SK-MEL-5 (cell line): ENCODE results near the gene COQ3. TPM values are rescaled to one million over a fixed set of nuclear protein-coding genes. Genes with fewer than 3 reads are reported as not detected.

Source experiments
- DNase-seq: peaks from one replicate; pipeline ENCODE4 v3.0.0-alpha.2; 2016; ENCODE audit warnings: low read depth, low spot score
- in situ Hi-C: cut with HindIII; loops from 2 replicates; pipeline ENCODE4 v1.10.0; 2016; ENCODE audit warnings: low sequenced_read_pairs, high pct_unique_total_duplicates, low pct_unique_long_range_greater_than_20kb
- total RNA-seq: library from RNA; depleted of rRNA; stranded (reverse); fragments of >200 nt; shearing (Covaris generic); gene quantifications from 2 replicates; pipeline ENCODE4 v1.2.3, GENCODE V29; 2014

The COQ3 gene
- total RNA-seq, 1 experiment from 2014 or later: 9.4 TPM

- in situ Hi-C loops: no loop called here
- DNase-seq: no peak
Observed at GRCh38 chr6:99407076-99407475, 13.1 kb upstream of the COQ3 start.

- in situ Hi-C loops: no loop called here
- DNase-seq: no peak
Observed at GRCh38 chr6:99402448-99402847, 8.5 kb upstream of the COQ3 start.

- in situ Hi-C loops: no loop called here
- DNase-seq: no peak
Observed at GRCh38 chr6:99397287-99397686, 3.3 kb upstream of the COQ3 start.

GRCh38 chr6:99393366-99393697 is 663 bp downstream of the COQ3 start:
- DNase-seq: no peak
- in situ Hi-C loops: no loop called here

GRCh38 chr6:99390896-99391295 is 3.1 kb downstream of the COQ3 start:
- DNase-seq: no peak
- in situ Hi-C loops: no loop called here

GRCh38 chr6:99384507-99384906 is 9.5 kb downstream of the COQ3 start:
- in situ Hi-C loops: no loop called here
- no peak for DNase-seq

GRCh38 chr6:99378636-99379035 is 15.4 kb downstream of the COQ3 start:
- DNase-seq: no peak
- in situ Hi-C loops: no loop called here

GRCh38 chr6:99369533-99369932 is 24.5 kb downstream of the COQ3 start:
- in situ Hi-C loops: no loop called here
- DNase-seq: no peak

GRCh38 chr6:99366852-99367251 is 27.1 kb downstream of the COQ3 start:
- in situ Hi-C loops: no loop called here
- DNase-seq: no peak

- in situ Hi-C loops: no loop called here
- no peak for DNase-seq
Observed at GRCh38 chr6:99364026-99364425, 30.0 kb downstream of the COQ3 start.

- in situ Hi-C loops: no loop called here
- no peak for DNase-seq
Observed at GRCh38 chr6:99362678-99363268, 31.2 kb downstream of the COQ3 start.

- DNase-seq: no peak
- in situ Hi-C loops: no loop called here
Observed at GRCh38 chr6:99359800-99360199, 34.2 kb downstream of the COQ3 start.

GRCh38 chr6:99356641-99357040 is 37.4 kb downstream of the COQ3 start:
- no peak for DNase-seq
- in situ Hi-C loops: no loop called here

- DNase-seq: no peak
- in situ Hi-C loops: no loop called here
Observed at GRCh38 chr6:99354983-99355382, 39.0 kb downstream of the COQ3 start.

GRCh38 chr6:99353126-99353525 is 40.9 kb downstream of the COQ3 start:
- in situ Hi-C loops: no loop called here
- DNase-seq: no peak

GRCh38 chr6:99350573-99350972 is 43.4 kb downstream of the COQ3 start:
- in situ Hi-C loops: no loop called here
- no peak for DNase-seq

- peak; percentile 42 for DNase-seq
- in situ Hi-C loops: no loop called here
Observed at GRCh38 chr6:99349171-99350141, 44.5 kb downstream of the COQ3 start, which contains the start of gene FAXC. Gene FAXC (minus strand): TSS chr6:99349674. CDS start chr6:99349372, 302 bp downstream.

- in situ Hi-C loops: no loop called here
- DNase-seq: no peak
Observed at GRCh38 chr6:99348288-99349170, 45.5 kb downstream of the COQ3 start.
